SK-N-SH (cell line): ENCODE results near the gene UBXN2A. TPM values are rescaled to one million over a fixed set of nuclear protein-coding genes. Genes with fewer than 3 reads are reported as not detected.

Source experiments
- CTCF ChIA-PET: fragments of 300-600, 350-600 bp; formaldehyde crosslinking; extraction: SDS; loops from one replicate; lab custom pipeline; 2021; lab: Yijun Ruan, JAX
- POLR2A ChIA-PET: fragments of 350-600 bp; sonication (Branson Sonifier 250); formaldehyde crosslinking; extraction: SDS; loops from one replicate; lab custom pipeline; 2020; ENCODE audit warnings: antibody characterized with exemption, inconsistent platforms; lab: Yijun Ruan, JAX
- DNase-seq: peaks from one replicate; pipeline ENCODE4 v3.0.0; 2012
- H2AFZ ChIP-seq: fragments of 200-600 bp; sonication (generic); 2 replicates; pipeline ENCODE4 v1.8.1; 2016; ENCODE audit warnings: antibody characterized with exemption, mild to moderate bottlenecking, low read depth
- H3F3A ChIP-seq: fragments of 200-600 bp; sonication (generic); replicated peaks from 2 replicates; pipeline ENCODE3; 2016; ENCODE audit warnings: antibody characterized with exemption, mild to moderate bottlenecking; ENCODE audit not compliant: insufficient read depth
- H3K27ac ChIP-seq, 2 experiments: fragments of 200-500 bp in 1 of 2; fragments of 200-600 bp in 1 of 2; sonication (Bioruptor generic) in 1 of 2; sonication (generic), shearing (Covaris generic) in 1 of 2; 2 replicates each; pipeline versions ENCODE4 v1.5.1 to v1.6.1; 2014 to 2016; ENCODE audit warnings: low read depth in 2 of 2, inconsistent platforms in 1 of 2, low read length in 1 of 2, mild to moderate bottlenecking in 1 of 2, mixed read lengths in 1 of 2
- H3K27me3 ChIP-seq: fragments of 200-600 bp; sonication (generic), shearing (Covaris generic); 2 replicates; pipeline ENCODE4 v1.6.1; 2016; ENCODE audit warnings: mixed run types; ENCODE audit not compliant: insufficient read depth
- H3K36me3 ChIP-seq, 2 experiments: fragments of 200-500 bp in 1 of 2; fragments of 200-600 bp in 1 of 2; sonication (Bioruptor generic) in 1 of 2; sonication (generic) in 1 of 2; replicated peaks in 1 of 2; 2 replicates each; pipeline versions ENCODE3 to v1.5.1; 2014 to 2016; ENCODE audit warnings: low read length in 1 of 2, mild to moderate bottlenecking in 1 of 2; ENCODE audit not compliant: insufficient read depth in 2 of 2, control insufficient read depth in 1 of 2
- H3K4me1 ChIP-seq, 2 experiments: fragments of 200-500 bp in 1 of 2; fragments of 200-600 bp in 1 of 2; sonication (Bioruptor generic) in 1 of 2; sonication (generic), shearing (Covaris generic) in 1 of 2; 2 replicates each; pipeline versions ENCODE4 v1.5.1 to v1.6.1; 2014 to 2016; ENCODE audit warnings: low read depth in 1 of 2, low read length in 1 of 2, mixed run types in 1 of 2; ENCODE audit not compliant: insufficient read depth in 2 of 2, control insufficient read depth in 1 of 2
- H3K4me2 ChIP-seq: fragments of 200-600 bp; sonication (generic), shearing (Covaris generic); 2 replicates; pipeline ENCODE4 v1.6.1; 2017; ENCODE audit warnings: mixed run types
- H3K4me3 ChIP-seq, 2 experiments: fragments of 200-500 bp in 1 of 2; fragments of 200-600 bp in 1 of 2; sonication (Bioruptor generic) in 1 of 2; sonication (generic), shearing (Covaris generic) in 1 of 2; 2 replicates each; pipeline versions ENCODE4 v1.5.1 to v1.8.1; 2014 to 2016; ENCODE audit warnings: low read depth in 2 of 2, inconsistent platforms in 1 of 2, low read length in 1 of 2, mild to moderate bottlenecking in 1 of 2, mixed read lengths in 1 of 2, moderate library complexity in 1 of 2
- H3K79me2 ChIP-seq: fragments of 200-600 bp; sonication (generic); 2 replicates; pipeline ENCODE4 v1.8.1; 2017; ENCODE audit warnings: mild to moderate bottlenecking; ENCODE audit not compliant: insufficient read depth
- H3K9ac ChIP-seq: fragments of 200-600 bp; sonication (generic); 2 replicates; pipeline ENCODE4 v1.6.1; 2017; ENCODE audit warnings: mixed run types
- H3K9me2 ChIP-seq: fragments of 200-600 bp; sonication (generic); 2 replicates; pipeline ENCODE4 v1.6.1; 2017; ENCODE audit warnings: mixed run types
- H3K9me3 ChIP-seq: fragments of 200-600 bp; sonication (generic); 2 replicates; pipeline ENCODE4 v1.6.1; 2017; ENCODE audit warnings: mixed run types, mild to moderate bottlenecking, moderate library complexity
- H4K20me1 ChIP-seq: fragments of 200-600 bp; sonication (generic); 2 replicates; pipeline ENCODE4 v1.6.1; 2017; ENCODE audit warnings: mild to moderate bottlenecking, mixed run types; ENCODE audit not compliant: insufficient read depth
- ELF1 ChIP-seq: IDR thresholded peaks from 2 replicates; pipeline ENCODE4 v1.4.0; 2012
- FOSL2 ChIP-seq: IDR thresholded peaks from 2 replicates; pipeline ENCODE4 v1.4.0; 2012; ENCODE audit warnings: low read depth, mild to moderate bottlenecking, moderate library complexity, borderline replicate concordance
- FOXJ3 ChIP-seq: sonication (generic); formaldehyde crosslinking; IDR thresholded peaks from 2 replicates; pipeline ENCODE4 v1.5.1; 2020; ENCODE audit warnings: mild to moderate bottlenecking, missing genetic modification reagents
- FOXM1 ChIP-seq: IDR thresholded peaks from 2 replicates; pipeline ENCODE4 v1.4.0; 2012; ENCODE audit warnings: low read depth, mild to moderate bottlenecking
- GATA2 ChIP-seq: sonication (generic); formaldehyde crosslinking; IDR thresholded peaks from 2 replicates; pipeline ENCODE4 v1.5.0; 2020; ENCODE audit warnings: mild to moderate bottlenecking, missing genetic modification reagents
- MEF2A ChIP-seq: IDR thresholded peaks from 2 replicates; pipeline ENCODE4 v1.4.0; 2012; ENCODE audit warnings: low read depth, borderline replicate concordance
- MXI1 ChIP-seq: IDR thresholded peaks from 2 replicates; pipeline ENCODE4 v1.6.1; 2012; ENCODE audit warnings: mild to moderate bottlenecking, low read depth, low read length, improper control_type of control experiment
- NFIC ChIP-seq: IDR thresholded peaks from 2 replicates; pipeline ENCODE4 v1.4.0; 2012; ENCODE audit warnings: borderline replicate concordance
- NRF1 ChIP-seq: IDR thresholded peaks from 2 replicates; pipeline ENCODE4 v1.6.1; 2012; ENCODE audit warnings: low read depth, mild to moderate bottlenecking, low read length
- PBX3 ChIP-seq: IDR thresholded peaks from 2 replicates; pipeline ENCODE4; 2012
- RAD21 ChIP-seq: IDR thresholded peaks from 2 replicates; pipeline ENCODE4 v1.6.1; 2012; ENCODE audit warnings: mild to moderate bottlenecking, low read length
- REST ChIP-seq: IDR thresholded peaks from 2 replicates; pipeline ENCODE4 v1.6.1; 2012; ENCODE audit warnings: mild to moderate bottlenecking, low read depth, low read length, moderate library complexity
- RFX5 ChIP-seq: IDR thresholded peaks from 2 replicates; pipeline ENCODE4 v1.6.1; 2012; ENCODE audit warnings: mild to moderate bottlenecking, improper control_type of control experiment, low read length
- RXRA ChIP-seq: IDR thresholded peaks from 2 replicates; pipeline ENCODE4 v1.4.0; 2012; ENCODE audit warnings: low read depth, mild to moderate bottlenecking, borderline replicate concordance
- SMC3 ChIP-seq: IDR thresholded peaks from 2 replicates; pipeline ENCODE4 v1.6.1; 2012; ENCODE audit warnings: low read depth, low read length, improper control_type of control experiment
- TEAD4 ChIP-seq: IDR thresholded peaks from 2 replicates; pipeline ENCODE4 v1.4.0; 2012; ENCODE audit warnings: mild to moderate bottlenecking, borderline replicate concordance; ENCODE audit not compliant: insufficient read depth
- ZBTB33 ChIP-seq: IDR thresholded peaks from 2 replicates; pipeline ENCODE4 v1.4.0; 2012; ENCODE audit warnings: low read depth, borderline replicate concordance
- WGBS: methylation state at CpG from one replicate; pipeline ENCODE4 v1.1.6; 2017; ENCODE audit warnings: low lambda C conversion rate; 5-methylcytosine and 5-hydroxymethylcytosine counted together
- polyA plus RNA-seq, 3 experiments: library from polyadenylated mRNA; depleted of rRNA; stranded (reverse); fragments of >200 nt; gene quantifications; 2 replicates each; pipeline ENCODE4 v1.2.3, GENCODE V29; 2012
- TF ChIP-seq, protein P1 (sequence below): IDR thresholded peaks from 2 replicates; pipeline ENCODE4 v1.4.0; 2012; ENCODE audit warnings: low read depth, borderline replicate concordance
- TF ChIP-seq, protein P2 (sequence below): IDR thresholded peaks from 2 replicates; pipeline ENCODE4 v1.4.0; 2012; ENCODE audit warnings: low read depth

Gene UBXN2A
- polyA plus RNA-seq, 1 of the 3 experiments (the other 2 are of a cell fraction) = 5.8 TPM

- CTCF ChIA-PET = interaction anchor here (0.8 to 2.1 kb wide), 2 partner anchors 17 to 140 kb away, joined by 3 to 8 read pairs; partner anchors contain the start of gene ATAD2B
- WGBS = 99% methylated on average over 11 of the region's 11 CpGs
- POLR2A ChIA-PET = interaction anchor here (1.0 kb wide), 1 partner anchor 17 kb away, joined by 3 read pairs; the partner anchor contains the start of gene ATAD2B
Observed at GRCh38 chr2:23943666-23944065, 3.4 kb downstream of the UBXN2A start.

GRCh38 chr2:23944527-23944926, 4.3 kb downstream of the UBXN2A start:
- Histone ChIP-seq H3K4me3 (no peak overlapping the region), H3K9me3 (no peaks in the 10 kb centered on the region), H3F3A (peaks cover 11% of the 10 kb centered on the region), H3K4me2 (no peak overlapping the region), H4K20me1 (peaks cover 10% of the 10 kb centered on the region; the same call in 1 of the 2 replicates), H3K27me3 (no peaks in the 10 kb centered on the region), H3K79me2 (peaks cover 89% of the 10 kb centered on the region), H3K4me1 (peaks cover 10 to 11% of the 10 kb centered on the region in 2 experiments; a peak in 3 of 4 replicates), H3K9me2 (no peaks in the 10 kb centered on the region), H3K27ac (peak overlapping the region in 1 of 2 experiments; percentile 34; a peak in 1 of 4 replicates), H2AFZ (no peak overlapping the region), H3K9ac (no peak overlapping the region), H3K36me3 (peaks cover 2 to 6% of the 10 kb centered on the region in 2 experiments)
- TF ChIP-seq FOXJ3 = no peak
- TF ChIP-seq, protein P1, sequence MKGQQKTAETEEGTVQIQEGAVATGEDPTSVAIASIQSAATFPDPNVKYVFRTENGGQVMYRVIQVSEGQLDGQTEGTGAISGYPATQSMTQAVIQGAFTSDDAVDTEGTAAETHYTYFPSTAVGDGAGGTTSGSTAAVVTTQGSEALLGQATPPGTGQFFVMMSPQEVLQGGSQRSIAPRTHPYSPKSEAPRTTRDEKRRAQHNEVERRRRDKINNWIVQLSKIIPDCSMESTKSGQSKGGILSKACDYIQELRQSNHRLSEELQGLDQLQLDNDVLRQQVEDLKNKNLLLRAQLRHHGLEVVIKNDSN = no peak
- no peak for TF ChIP-seq NFIC
- TF ChIP-seq RAD21 = no peak
- TF ChIP-seq REST = no peak
- TF ChIP-seq PBX3 = no peak
- TF ChIP-seq FOXM1 = no peak
- TF ChIP-seq TEAD4 = no peak
- no peak for TF ChIP-seq NRF1
- no peak for TF ChIP-seq SMC3
- no peak for TF ChIP-seq FOSL2
- no peak for DNase-seq
- 93% methylated on average over 1 of the region's 1 CpG for WGBS
- ChIA-PET POLR2A (no interaction called here), CTCF (interaction anchor here (2.1 kb wide), 1 partner anchor 18 kb away, joined by 8 read pairs; the partner anchor contains the start of gene ATAD2B)

More at GRCh38 chr2:23943666-23944065, 3.4 kb downstream of the UBXN2A start:
- Histone ChIP-seq H3K79me2 (peaks cover 81% of the 10 kb centered on the region), H3K4me3 (no peak overlapping the region), H4K20me1 (peaks cover 10% of the 10 kb centered on the region; the same call in 1 of the 2 replicates), H2AFZ (no peak overlapping the region), H3K9me3 (no peaks in the 10 kb centered on the region), H3F3A (peaks cover 11% of the 10 kb centered on the region), H3K4me1 (peaks cover 11 to 14% of the 10 kb centered on the region in 2 experiments; a peak in 3 of 4 replicates), H3K9me2 (no peaks in the 10 kb centered on the region), H3K36me3 (peaks cover 2 to 6% of the 10 kb centered on the region in 2 experiments), H3K9ac (no peak overlapping the region), H3K27me3 (no peaks in the 10 kb centered on the region), H3K4me2 (no peak overlapping the region), H3K27ac (no peak overlapping the region)
- no peak for DNase-seq
- no peak for TF ChIP-seq SMC3
- TF ChIP-seq RAD21 = no peak
- no peak for TF ChIP-seq RFX5
- TF ChIP-seq MEF2A = no peak
- TF ChIP-seq GATA2 (CRISPR knock-in tag) = no peak
- no peak for TF ChIP-seq RXRA
- no peak for TF ChIP-seq ELF1
- TF ChIP-seq NRF1 = no peak
- TF ChIP-seq ZBTB33 = no peak
- TF ChIP-seq, protein P2, sequence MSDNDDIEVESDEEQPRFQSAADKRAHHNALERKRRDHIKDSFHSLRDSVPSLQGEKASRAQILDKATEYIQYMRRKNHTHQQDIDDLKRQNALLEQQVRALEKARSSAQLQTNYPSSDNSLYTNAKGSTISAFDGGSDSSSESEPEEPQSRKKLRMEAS = no peak
- no peak for TF ChIP-seq MXI1
